A673 (cell line): ENCODE results near the gene REEP6.
"Not testable (repeated sequence)": the region's sequence is repeated elsewhere in the genome, so short reads cannot be mapped to it uniquely, and the experiment has no call there.

Source experiments
- CTCF ChIP-seq: fragments of 300-800, 200-600 bp; sonication (generic); conservative IDR thresholded peaks from 2 replicates; pipeline ENCODE4 v1.5.1; 2017; ENCODE audit warnings: low read depth, mild to moderate bottlenecking, antibody characterized with exemption, low read length, moderate library complexity, mixed read lengths
- EZH2 ChIP-seq: fragments of 200-600 bp; sonication (generic); IDR thresholded peaks from 2 replicates; pipeline ENCODE4 v1.6.1; 2017; ENCODE audit warnings: borderline replicate concordance, low read depth, mild to moderate bottlenecking, mixed read lengths, antibody characterized with exemption, low read length; ENCODE audit not compliant: poor library complexity, severe bottlenecking

DNA sequence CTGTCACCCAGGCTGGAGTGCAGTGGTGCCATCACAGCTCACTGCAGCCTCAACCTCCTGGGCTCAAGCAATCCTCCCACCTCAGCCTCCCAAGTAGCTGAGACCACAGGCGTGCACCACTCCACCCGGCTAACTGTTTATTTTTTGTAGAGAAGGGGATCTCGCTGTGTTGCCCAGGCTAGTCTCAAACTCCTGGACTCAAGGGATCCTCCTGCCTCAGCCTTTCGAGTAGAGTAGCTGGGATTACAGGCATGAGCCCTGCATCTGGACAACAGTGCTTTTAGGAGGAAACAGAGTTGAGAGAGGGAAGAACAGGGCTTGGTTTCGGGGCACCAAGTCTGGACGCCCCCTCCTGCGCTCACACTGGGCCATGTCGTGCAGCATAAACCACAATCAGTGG, 28.8 kb downstream of the REEP6 start:
- TF ChIP-seq EZH2, CTCF: not testable (repeated sequence)
